Glutamatergic neuron (in vitro differentiated cells): ENCODE measurements around the gene POLR3K. TPM values are rescaled to one million over a fixed set of nuclear protein-coding genes. Genes with fewer than 3 reads are reported as not detected.

Experiments used
- DNase-seq: peaks from one replicate; pipeline ENCODE4 v3.0.0; 2022
- H3K27ac Mint-ChIP-seq: one replicate; pipeline ENCODE4 v1.8.0; 2020; ENCODE audit warnings: mild to moderate bottlenecking, mixed read lengths, inconsistent platforms; ENCODE audit not compliant: unreplicated experiment
- H3K27me3 Mint-ChIP-seq: one replicate; pipeline ENCODE4 v1.8.0; 2020; ENCODE audit warnings: mild to moderate bottlenecking, moderate library complexity, mixed read lengths, inconsistent platforms; ENCODE audit not compliant: unreplicated experiment
- H3K36me3 Mint-ChIP-seq: one replicate; pipeline ENCODE4 v1.8.0; 2020; ENCODE audit warnings: mild to moderate bottlenecking, mixed read lengths, inconsistent platforms; ENCODE audit not compliant: unreplicated experiment
- H3K4me1 Mint-ChIP-seq: one replicate; pipeline ENCODE4 v1.8.0; 2020; ENCODE audit warnings: mild to moderate bottlenecking, low read depth, mixed read lengths, inconsistent platforms; ENCODE audit not compliant: unreplicated experiment
- H3K4me3 Mint-ChIP-seq: one replicate; pipeline ENCODE4 v1.8.0; 2020; ENCODE audit warnings: mild to moderate bottlenecking, mixed read lengths, inconsistent platforms; ENCODE audit not compliant: unreplicated experiment
- H3K9me3 Mint-ChIP-seq: one replicate; pipeline ENCODE4 v1.8.0; 2020; ENCODE audit warnings: mild to moderate bottlenecking, moderate library complexity, mixed read lengths, inconsistent platforms; ENCODE audit not compliant: unreplicated experiment
- total RNA-seq: library from RNA; stranded (reverse); fragmentation: NEBNext Ultra II Directional; extraction: Animal tissue kit (Norgen Biotek cat#: 25700); gene quantifications from one replicate; pipeline ENCODE4 v1.2.1, GENCODE V29; 2021; ENCODE audit not compliant: unreplicated experiment
- TF ChIP-seq, protein P1 (sequence below): fragments of 200-600 bp; sonication (generic); IDR thresholded peaks from one replicate; pipeline ENCODE4 v1.5.0; 2021; ENCODE audit not compliant: partially characterized antibody, unreplicated experiment

The POLR3K gene
- total RNA-seq, 1 donor from 2014 or later = 10.2 TPM

DNA sequence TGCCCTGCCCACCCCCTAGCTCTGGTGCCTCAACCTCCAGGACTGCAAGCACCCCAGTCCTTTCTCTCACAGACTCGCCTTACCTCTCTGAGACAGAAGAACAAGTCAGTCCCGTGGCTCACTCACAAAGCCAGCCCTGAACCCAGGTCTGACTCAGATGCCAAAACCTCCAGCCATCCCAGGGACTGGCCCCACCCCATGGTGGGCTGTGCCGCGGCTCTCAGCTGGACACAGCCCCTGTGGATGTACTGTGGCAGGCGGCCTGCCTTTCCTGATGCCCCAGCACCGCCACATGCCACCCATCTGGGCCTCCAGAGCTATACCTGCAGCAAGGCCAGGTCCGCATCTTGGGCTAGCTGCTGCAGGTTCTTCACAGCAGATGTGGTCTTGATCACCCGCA lies 44.4 kb upstream of the POLR3K start:
- Mint-ChIP-seq H3K4me1 (peaks cover 15% of the 10 kb centered on the region), H3K9me3 (peaks cover 4% of the 10 kb centered on the region), H3K4me3 (no peak overlapping the region), H3K36me3 (no peaks in the 10 kb centered on the region), H3K27me3 (peaks cover 13% of the 10 kb centered on the region), H3K27ac (no peak overlapping the region)
- DNase-seq = no peak
- TF ChIP-seq, protein P1, sequence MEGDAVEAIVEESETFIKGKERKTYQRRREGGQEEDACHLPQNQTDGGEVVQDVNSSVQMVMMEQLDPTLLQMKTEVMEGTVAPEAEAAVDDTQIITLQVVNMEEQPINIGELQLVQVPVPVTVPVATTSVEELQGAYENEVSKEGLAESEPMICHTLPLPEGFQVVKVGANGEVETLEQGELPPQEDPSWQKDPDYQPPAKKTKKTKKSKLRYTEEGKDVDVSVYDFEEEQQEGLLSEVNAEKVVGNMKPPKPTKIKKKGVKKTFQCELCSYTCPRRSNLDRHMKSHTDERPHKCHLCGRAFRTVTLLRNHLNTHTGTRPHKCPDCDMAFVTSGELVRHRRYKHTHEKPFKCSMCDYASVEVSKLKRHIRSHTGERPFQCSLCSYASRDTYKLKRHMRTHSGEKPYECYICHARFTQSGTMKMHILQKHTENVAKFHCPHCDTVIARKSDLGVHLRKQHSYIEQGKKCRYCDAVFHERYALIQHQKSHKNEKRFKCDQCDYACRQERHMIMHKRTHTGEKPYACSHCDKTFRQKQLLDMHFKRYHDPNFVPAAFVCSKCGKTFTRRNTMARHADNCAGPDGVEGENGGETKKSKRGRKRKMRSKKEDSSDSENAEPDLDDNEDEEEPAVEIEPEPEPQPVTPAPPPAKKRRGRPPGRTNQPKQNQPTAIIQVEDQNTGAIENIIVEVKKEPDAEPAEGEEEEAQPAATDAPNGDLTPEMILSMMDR = no peak

DNA sequence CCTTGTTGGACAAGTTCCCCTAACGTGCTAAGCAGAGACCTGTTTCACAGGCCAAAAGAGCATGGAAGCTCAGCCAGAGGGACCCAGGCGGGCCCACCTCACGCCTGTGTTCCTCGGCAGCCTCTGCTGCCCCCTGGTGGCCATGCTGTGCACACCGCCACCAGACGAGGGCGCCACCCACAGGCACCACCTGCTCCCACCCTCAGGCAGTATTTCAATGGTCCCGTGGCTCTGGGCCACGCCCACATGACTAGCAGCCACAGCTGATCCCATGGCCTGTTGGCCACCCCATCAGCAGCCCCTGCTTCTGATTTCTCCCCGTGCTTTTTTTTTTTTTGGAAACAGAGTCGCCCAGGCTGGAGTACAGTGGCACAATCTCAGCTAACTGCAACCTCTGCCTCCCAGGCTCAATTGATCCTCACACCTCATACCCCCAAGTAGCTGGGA lies 43.5 kb upstream of the POLR3K start:
- peaks cover 7% of the 10 kb centered on the region for H3K4me1 Mint-ChIP-seq
- DNase-seq = peak; percentile 86
- TF ChIP-seq, protein P1 = peak; percentile 97
- no peaks in the 10 kb centered on the region for H3K36me3 Mint-ChIP-seq
- peaks cover 8% of the 10 kb centered on the region for H3K27me3 Mint-ChIP-seq
- no peak overlapping the region for H3K4me3 Mint-ChIP-seq
- peaks cover 4% of the 10 kb centered on the region for H3K9me3 Mint-ChIP-seq
- H3K27ac Mint-ChIP-seq = no peak overlapping the region

DNA sequence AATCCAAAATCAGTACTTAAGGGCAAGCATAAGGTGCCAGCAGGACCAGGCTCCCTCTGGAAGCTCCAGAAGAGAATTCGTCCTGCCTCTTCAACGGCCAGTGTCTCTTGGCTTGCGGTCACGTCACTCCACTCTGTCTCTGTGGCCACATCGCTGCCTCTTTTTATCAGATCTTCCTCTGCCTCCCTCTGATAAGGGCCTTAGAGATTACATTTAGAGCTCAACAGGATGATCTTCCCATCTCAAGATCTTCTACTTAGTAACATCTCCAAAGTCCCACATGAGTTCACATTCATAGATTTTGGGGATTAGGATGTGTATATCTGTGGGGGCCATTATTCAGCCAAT lies 41.5 kb upstream of the POLR3K start:
- no peak for DNase-seq
- TF ChIP-seq, protein P1 = no peak
- Mint-ChIP-seq H3K9me3 (no peaks in the 10 kb centered on the region), H3K4me1 (peaks cover 2% of the 10 kb centered on the region), H3K36me3 (no peaks in the 10 kb centered on the region), H3K4me3 (peak overlapping the region; percentile 25), H3K27me3 (peaks cover 5% of the 10 kb centered on the region), H3K27ac (no peak overlapping the region)

DNA sequence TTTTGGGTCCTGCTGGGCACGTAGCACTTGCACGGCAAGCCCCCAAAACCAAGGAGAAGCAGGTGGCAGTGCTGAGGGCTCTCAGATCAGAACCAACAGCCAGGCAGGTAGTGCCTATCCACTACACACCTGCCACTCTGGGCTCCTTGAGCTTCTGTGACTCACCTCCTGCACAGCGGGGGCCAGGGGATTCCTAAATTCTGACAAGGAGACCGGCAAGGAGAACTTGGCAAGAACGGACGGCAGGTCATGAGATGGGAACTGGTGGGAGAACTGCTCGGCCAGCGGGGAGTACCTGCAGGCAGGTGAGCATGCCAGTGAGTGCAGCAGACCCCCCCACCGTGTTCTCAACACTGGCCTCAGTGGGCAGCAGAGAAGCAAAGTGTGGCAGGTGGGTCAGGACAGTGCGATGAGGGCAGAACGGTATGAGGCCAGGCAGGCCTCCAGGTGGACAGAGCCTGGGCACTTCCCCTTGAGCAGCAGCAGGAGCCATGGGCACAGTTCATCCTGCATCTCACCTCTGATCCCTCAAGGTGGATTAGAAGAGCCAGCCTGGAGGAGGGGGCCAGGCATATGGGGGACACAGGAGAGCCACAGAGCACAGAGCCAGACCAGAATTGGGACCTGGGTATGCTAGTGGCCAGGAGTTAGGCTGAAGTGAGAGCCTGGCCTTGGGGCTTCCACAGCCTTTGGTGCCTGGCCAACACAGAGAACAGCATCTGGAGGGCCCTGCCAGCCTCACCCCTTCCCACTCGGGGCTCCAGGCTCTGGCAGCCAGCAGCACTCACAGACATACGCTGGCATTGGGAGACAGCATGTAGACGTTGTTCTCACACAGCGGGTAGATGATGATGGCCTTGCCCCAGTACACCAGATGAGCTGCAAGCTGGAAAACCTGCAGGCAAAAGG lies 39.3 kb upstream of the POLR3K start:
- no peaks in the 10 kb centered on the region for H3K9me3 Mint-ChIP-seq
- H3K27ac Mint-ChIP-seq = no peak overlapping the region
- no peaks in the 10 kb centered on the region for H3K36me3 Mint-ChIP-seq
- peaks cover under 1% of the 10 kb centered on the region for H3K4me1 Mint-ChIP-seq
- peaks cover 4% of the 10 kb centered on the region for H3K27me3 Mint-ChIP-seq
- H3K4me3 Mint-ChIP-seq = no peak overlapping the region
- DNase-seq = no peak
- TF ChIP-seq, protein P1 = no peak

DNA sequence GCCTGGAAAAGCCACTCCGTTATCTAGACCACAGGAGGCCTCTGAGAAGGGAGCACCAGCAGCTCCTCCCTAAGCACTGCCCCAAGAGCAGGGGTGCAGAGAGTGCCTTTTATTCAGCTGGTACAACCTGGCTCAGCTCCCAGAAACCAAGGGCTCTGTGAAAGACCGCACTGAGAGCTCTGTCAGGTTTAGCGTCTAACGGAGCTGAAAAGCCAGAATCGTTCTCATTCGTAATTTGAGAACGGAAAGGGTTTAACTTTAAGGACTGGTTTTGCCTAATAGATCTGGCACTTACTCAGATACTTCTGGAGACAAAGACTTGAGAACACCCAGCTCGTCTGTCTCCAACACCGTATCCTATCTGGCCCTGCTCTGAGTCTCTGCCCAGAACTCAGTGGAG lies 38.1 kb upstream of the POLR3K start:
- no peak for DNase-seq
- no peak overlapping the region for H3K27ac Mint-ChIP-seq
- TF ChIP-seq, protein P1 = no peak
- no peak overlapping the region for H3K4me3 Mint-ChIP-seq
- peaks cover 4% of the 10 kb centered on the region for H3K27me3 Mint-ChIP-seq
- no peaks in the 10 kb centered on the region for H3K4me1 Mint-ChIP-seq
- no peaks in the 10 kb centered on the region for H3K36me3 Mint-ChIP-seq
- H3K9me3 Mint-ChIP-seq = no peaks in the 10 kb centered on the region
